COLO668 (cell line): ENCODE data around the gene TRIM54.

Experiments used
- DNase-seq: peaks from one replicate; lab custom pipeline; 2025; ENCODE audit not compliant: unreplicated experiment; lab: John Stamatoyannopoulos, UW

TRIM54 gene

GRCh38 chr2:27353762-27354596, 71.8 kb downstream of the TRIM54 start:
- no peak for DNase-seq

- no peak for DNase-seq
Observed at GRCh38 chr2:27354597-27354927, 72.3 kb downstream of the TRIM54 start.

DNA sequence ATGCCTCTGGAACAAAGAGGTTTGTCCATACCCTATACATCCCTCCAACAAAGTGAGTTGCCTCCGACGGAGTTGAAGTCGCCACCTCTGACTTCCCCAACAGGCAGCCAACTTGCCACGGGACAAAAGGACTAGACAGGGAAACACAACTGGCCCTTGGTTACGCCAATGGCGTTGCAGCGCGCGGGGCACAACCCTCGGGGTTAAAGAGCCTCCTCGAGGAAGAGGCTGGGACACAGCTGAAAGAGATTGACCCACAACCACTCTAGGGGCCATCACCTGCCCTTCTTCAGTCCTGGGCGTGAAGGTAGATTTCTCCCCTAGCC, 73.8 kb downstream of the TRIM54 start:
- peak; percentile 71 for DNase-seq

DNA sequence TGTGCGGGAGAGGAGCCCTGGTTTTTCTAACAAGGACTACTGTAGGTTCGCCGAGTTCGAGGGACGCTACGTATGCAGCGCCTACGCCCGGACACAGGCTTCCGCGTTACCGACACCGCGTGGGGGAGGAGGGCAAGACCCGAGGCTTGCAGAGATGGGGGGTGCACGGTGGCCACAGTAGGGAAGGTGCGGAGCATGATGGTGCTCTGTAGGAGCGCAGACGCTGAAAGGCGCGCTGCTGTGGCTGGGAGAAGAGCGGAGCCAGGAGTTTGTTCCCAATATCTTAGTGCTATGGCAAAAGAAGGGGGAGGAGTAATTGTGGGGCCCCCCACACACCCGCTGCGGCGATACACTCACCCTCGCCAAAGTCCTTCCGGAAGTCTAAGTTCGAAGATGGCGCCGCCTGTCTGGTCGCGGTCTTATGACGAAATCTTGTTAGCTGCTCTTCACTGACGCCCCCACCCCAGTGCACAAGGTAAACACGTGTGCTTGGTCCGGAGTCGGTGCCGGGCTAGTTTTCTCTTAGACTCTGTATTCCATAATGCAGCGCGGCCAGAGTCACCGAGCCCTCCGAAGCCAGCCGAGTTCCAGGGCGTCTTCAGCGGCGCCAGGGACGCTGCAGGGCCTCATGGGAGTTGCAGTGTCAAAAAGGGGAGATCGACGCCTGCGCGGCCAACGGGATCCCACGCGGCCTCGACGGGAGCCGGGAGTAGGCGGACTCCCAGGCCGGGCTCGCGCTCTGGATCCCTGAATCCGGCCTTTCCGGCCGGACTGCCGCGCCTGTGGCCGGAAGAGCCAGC, 74.4 kb downstream of the TRIM54 start, which contains the start of gene GTF3C2:
TSS of gene GTF3C2 (minus strand) at position 383 of the 800 bp plus-strand sequence. CDS start 13,210 bp downstream, outside the sequence.
- peak; percentile 98 for DNase-seq
